Measurements from ENCODE around the gene TSNAX.

Gene TSNAX

GRCh38 chr1:231519166-231519565 lies 9.3 kb upstream of the TSNAX start:
- DNase-seq: no peak

GRCh38 chr1:231522038-231522437 lies 6.4 kb upstream of the TSNAX start:
- no peak for DNase-seq

- no peak for DNase-seq
These were observed 5.4 kb upstream of the TSNAX start for GRCh38 chr1:231522931-231523642.

GRCh38 chr1:231523816-231524215 lies 4.7 kb upstream of the TSNAX start:
- DNase-seq: no peak

- no peak for DNase-seq
These were observed 1.9 kb upstream of the TSNAX start for GRCh38 chr1:231526536-231526935.

- no peak for DNase-seq
These were observed 790 bp upstream of the TSNAX start for GRCh38 chr1:231527586-231528171.

GRCh38 chr1:231533240-231533639 lies 4.8 kb downstream of the TSNAX start:
- DNase-seq: no peak

GRCh38 chr1:231534703-231535159 lies 6.3 kb downstream of the TSNAX start:
- no peak for DNase-seq

GRCh38 chr1:231536099-231536498 lies 7.6 kb downstream of the TSNAX start:
- no peak for DNase-seq

GRCh38 chr1:231540847-231541246 lies 12.4 kb downstream of the TSNAX start:
- no peak for DNase-seq

GRCh38 chr1:231541842-231542241 lies 13.4 kb downstream of the TSNAX start:
- no peak for DNase-seq

GRCh38 chr1:231544943-231545592 lies 16.6 kb downstream of the TSNAX start:
- no peak for DNase-seq

- DNase-seq: no peak
These were observed 18.2 kb downstream of the TSNAX start for GRCh38 chr1:231546693-231547092.

- no peak for DNase-seq
These were observed 21.4 kb downstream of the TSNAX start for GRCh38 chr1:231549733-231550447.

- DNase-seq: no peak
These were observed 21.9 kb downstream of the TSNAX start for GRCh38 chr1:231550448-231550781.

- no peak for DNase-seq
These were observed 24.9 kb downstream of the TSNAX start for GRCh38 chr1:231553320-231553719.

GRCh38 chr1:231554969-231555368 lies 26.5 kb downstream of the TSNAX start:
- no peak for DNase-seq

- DNase-seq: no peak
These were observed 28.9 kb downstream of the TSNAX start for GRCh38 chr1:231557411-231557810.

- no peak for DNase-seq
These were observed 29.6 kb downstream of the TSNAX start for GRCh38 chr1:231557898-231558707.

GRCh38 chr1:231558708-231559185 lies 30.3 kb downstream of the TSNAX start:
- DNase-seq: no peak

GRCh38 chr1:231561647-231562383 lies 33.3 kb downstream of the TSNAX start:
- no peak for DNase-seq

- no peak for DNase-seq
These were observed 34.8 kb downstream of the TSNAX start for GRCh38 chr1:231563247-231563646.

Data from stimulated activated CD4-positive, alpha-beta T cell treated with anti-CD3 and anti-CD28 coated beads, Interleukin-4, amount 100 ng/mL, for 4 hours (primary cell).